Suprapubic skin (tissue), 3 donors: Measurements from ENCODE around the gene SH3BP1.

Experiments
- CTCF ChIP-seq, 2 donors: fragments of 200-600 bp in 1 of 2; fragments of 450-650 bp in 1 of 2; sonication (generic) in 1 of 2; IDR thresholded peaks; one replicate each; pipeline ENCODE4 v1.5.1; 2016 to 2019; ENCODE audit warnings: antibody characterized with exemption in 2 of 2, mild to moderate bottlenecking in 1 of 2, moderate library complexity in 1 of 2
- POLR2AphosphoS5 ChIP-seq, 3 donors: sonication (generic); formaldehyde crosslinking; IDR thresholded peaks; one replicate each; pipeline ENCODE4 v1.6.1; 2017; ENCODE audit warnings: antibody characterized with exemption in 3 of 3

- no peak for TF ChIP-seq CTCF (IDR thresholded peaks at IDR 0.05)
- no peak for TF ChIP-seq POLR2AphosphoS5 (IDR thresholded peaks at IDR 0.05)
These were observed 31.5 kb upstream of the SH3BP1 start for GRCh38 chr22:37607935-37608476.
